ENCODE data around the gene MARK1. TPM values are rescaled to one million over a fixed set of nuclear protein-coding genes. Genes with fewer than 3 reads are reported as not detected.

MARK1 gene
- total RNA-seq, 6 experiments from 2014 or later, result 0.06 to 0.53 (median 0.24) TPM

GRCh38 chr1:220551718-220552117, 23.8 kb downstream of the MARK1 start:
- Histone ChIP-seq H3K36me3 (no peaks in the 10 kb centered on the region), H3K27ac (no peak overlapping the region), H3K9me3 (no peaks in the 10 kb centered on the region), H3K27me3 (no peaks in the 10 kb centered on the region), H3K4me3 (no peak overlapping the region), H3K4me1 (no peaks in the 10 kb centered on the region)
- WGBS (ENCODE audit: insufficient coverage, low coverage, low lambda C conversion rate, missing lambda C conversion rate), result 67% methylated on average over 2 of the region's 2 CpGs
- ATAC-seq (no peak), DNase-seq (no peak)
- TF ChIP-seq CTCF (IDR thresholded peaks at IDR 0.05), result no peak
- no peak for TF ChIP-seq POLR2A (IDR thresholded peaks at IDR 0.05)
- intact Hi-C loops (cut with DNase I), result no loop called here

GRCh38 chr1:220552672-220553260, 24.8 kb downstream of the MARK1 start:
- Histone ChIP-seq H3K4me3 (no peak overlapping the region), H3K4me1 (no peaks in the 10 kb centered on the region), H3K27me3 (no peaks in the 10 kb centered on the region), H3K36me3 (no peaks in the 10 kb centered on the region), H3K9me3 (no peaks in the 10 kb centered on the region), H3K27ac (no peak overlapping the region)
- no peak for TF ChIP-seq CTCF (IDR thresholded peaks at IDR 0.05)
- TF ChIP-seq POLR2A (IDR thresholded peaks at IDR 0.05), result no peak
- intact Hi-C loops (cut with DNase I), result no loop called here
- DNase-seq, result no peak
- no peak for ATAC-seq
- WGBS (ENCODE audit: insufficient coverage, low coverage, low lambda C conversion rate, missing lambda C conversion rate), result 83% methylated on average over 1 of the region's 1 CpG

GRCh38 chr1:220556641-220557040, 28.7 kb downstream of the MARK1 start:
- intact Hi-C loops (cut with DNase I), result no loop called here
- no peak for DNase-seq
- Histone ChIP-seq H3K9me3 (no peaks in the 10 kb centered on the region), H3K4me3 (no peak overlapping the region), H3K36me3 (no peaks in the 10 kb centered on the region), H3K27me3 (no peaks in the 10 kb centered on the region), H3K4me1 (no peaks in the 10 kb centered on the region), H3K27ac (no peak overlapping the region)
- no peak for ATAC-seq
- TF ChIP-seq POLR2A (IDR thresholded peaks at IDR 0.05) (no peak), CTCF (IDR thresholded peaks at IDR 0.05) (no peak)

GRCh38 chr1:220563564-220563963, 35.6 kb downstream of the MARK1 start:
- WGBS (ENCODE audit: insufficient coverage, low coverage, low lambda C conversion rate, missing lambda C conversion rate), result 8% methylated on average over 1 of the region's 1 CpG
- DNase-seq (no peak), ATAC-seq (no peak)
- no peaks in the 10 kb centered on the region for H3K4me1 ChIP-seq
- H3K27ac ChIP-seq, result no peak overlapping the region
- no peak overlapping the region for H3K4me3 ChIP-seq
- no peaks in the 10 kb centered on the region for H3K9me3 ChIP-seq
- TF ChIP-seq POLR2A (IDR thresholded peaks at IDR 0.05) (no peak), CTCF (IDR thresholded peaks at IDR 0.05) (no peak)
- no peaks in the 10 kb centered on the region for H3K27me3 ChIP-seq
- H3K36me3 ChIP-seq, result no peaks in the 10 kb centered on the region
- intact Hi-C loops (cut with DNase I), result no loop called here

- no peaks in the 10 kb centered on the region for H3K4me1 ChIP-seq
- no peak overlapping the region for H3K4me3 ChIP-seq
- no peak overlapping the region for H3K27ac ChIP-seq
- intact Hi-C loops (cut with DNase I), result no loop called here
- TF ChIP-seq POLR2A (IDR thresholded peaks at IDR 0.05), result no peak
- no peak for TF ChIP-seq CTCF (IDR thresholded peaks at IDR 0.05)
- H3K27me3 ChIP-seq, result no peaks in the 10 kb centered on the region
- ATAC-seq, result no peak
- no peak for DNase-seq
- H3K36me3 ChIP-seq, result no peaks in the 10 kb centered on the region
- H3K9me3 ChIP-seq, result no peaks in the 10 kb centered on the region
- 81% methylated on average over 3 of the region's 3 CpGs for WGBS (ENCODE audit: insufficient coverage, low coverage, low lambda C conversion rate, missing lambda C conversion rate)
Measured at GRCh38 chr1:220564216-220564615, 36.3 kb downstream of the MARK1 start.

All from right lobe of liver (tissue), 6 donors.